ENCODE results near the gene AUTS2. TPM values are rescaled to one million over a fixed set of nuclear protein-coding genes. Genes with fewer than 3 reads are reported as not detected.

Gene AUTS2
- total and polyA plus RNA-seq, 2 of the 8 experiments (the other 6 are each of a cell fraction or from before 2014, with no cell fraction given) = 25.9 to 101 TPM

DNA sequence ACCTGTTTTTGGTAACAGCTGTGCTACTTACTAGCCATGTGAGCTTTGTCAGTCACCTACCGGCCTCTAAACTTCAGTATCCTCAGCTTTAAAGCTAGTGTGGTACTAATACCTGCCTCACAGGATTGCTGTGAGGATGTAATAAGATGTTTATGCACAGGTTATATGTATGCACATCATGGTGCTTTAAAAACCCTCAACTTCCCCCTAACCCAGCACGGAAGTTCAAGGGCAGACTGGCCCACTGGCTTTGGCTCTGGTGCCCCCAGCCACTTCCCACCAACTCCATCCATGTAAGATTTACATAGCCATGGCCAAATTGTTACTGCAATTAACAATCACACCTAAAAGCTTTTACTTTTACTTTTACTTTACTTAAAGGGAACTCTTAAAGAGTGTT, 857.6 kb downstream of the AUTS2 start:
- CTCF ChIA-PET (ENCODE audit: partially characterized antibody) = interaction anchor here (0.7 kb wide), 1 partner anchor 7 kb away, joined by 3 read pairs; no protein-coding TSS in a partner anchor
- Histone ChIP-seq H4K5ac (ENCODE audit: insufficient read length, low read depth, low read length) (no peak overlapping the region), H2BK5ac (ENCODE audit: low read depth, low read length) (no peak overlapping the region), H3K18ac (ENCODE audit: extremely low read depth, low read length) (no peak overlapping the region), H3K4ac (replicated peaks; ENCODE audit: insufficient read length, low read depth, low read length) (no peak overlapping the region), H3K27ac (ENCODE audit: low read depth, low read length) (no peak overlapping the region), H2AK5ac (ENCODE audit: low read depth, low read length) (no peak overlapping the region), H3K14ac (ENCODE audit: insufficient read length) (no peak overlapping the region), H3K9me3 (ENCODE audit: insufficient read depth in 2 of 2, low read depth in 1 of 2, low read length in 1 of 2) (no peaks in the 10 kb centered on the region), H2BK12ac (ENCODE audit: low read depth, low read length) (no peak overlapping the region), H4K8ac (ENCODE audit: extremely low read depth, insufficient read depth, low read length) (no peak overlapping the region), H4K20me1 (replicated peaks in 1 of 2; ENCODE audit: control insufficient read depth in 1 of 2, insufficient read depth in 2 of 2, low read length in 2 of 2) (no peaks in the 10 kb centered on the region), H2BK15ac (ENCODE audit: low read length) (no peak overlapping the region), H3K27me3 (replicated peaks in 1 of 4; ENCODE audit: control insufficient read depth in 3 of 4, extremely low read depth in 1 of 4, insufficient read depth in 3 of 4, low read length in 3 of 4) (no peaks in the 10 kb centered on the region), H3K4me2 (ENCODE audit: insufficient read depth in 1 of 2, low read depth in 2 of 2, low read length in 2 of 2) (no peak overlapping the region), H3K56ac (replicated peaks; ENCODE audit: insufficient read length, low read depth, low read length) (no peak overlapping the region), H3K4me1 (replicated peaks in 1 of 4; ENCODE audit: control insufficient read depth in 3 of 4, insufficient read depth in 4 of 4, low read length in 3 of 4) (no peaks in the 10 kb centered on the region), H2BK120ac (replicated peaks; ENCODE audit: low read depth, low read length) (no peak overlapping the region), H3K9ac (replicated peaks in 1 of 4; ENCODE audit: extremely low read depth in 1 of 4, low read depth in 3 of 4, low read length in 3 of 4) (no peak overlapping the region), H3K23me2 (ENCODE audit: low read depth, low read length) (no peaks in the 10 kb centered on the region), H2BK20ac (ENCODE audit: low read length) (no peak overlapping the region), H2AFZ (ENCODE audit: low read length) (no peak overlapping the region), H3K4me3 (ENCODE audit: extremely low read depth in 1 of 4, insufficient read depth in 2 of 4, low read depth in 3 of 4, low read length in 4 of 4) (no peak overlapping the region), H3K36me3 (ENCODE audit: control insufficient read depth in 2 of 4, insufficient read depth in 4 of 4, low read length in 3 of 4) (no peaks in the 10 kb centered on the region), H3K23ac (ENCODE audit: insufficient read length) (no peak overlapping the region), H3K79me2 (ENCODE audit: control insufficient read depth in 1 of 2, insufficient read depth in 2 of 2, low read length in 2 of 2) (no peaks in the 10 kb centered on the region), H4K91ac (replicated peaks; ENCODE audit: insufficient read length, low read length) (no peak overlapping the region), H3K79me1 (ENCODE audit: low read depth, low read length) (no peaks in the 10 kb centered on the region)
- POLR2A ChIA-PET (ENCODE audit: partially characterized antibody) = no interaction called here
- FAIRE-seq = no peak
- DNase-seq (ENCODE audit: low read depth in 1 of 2, low spot score in 2 of 2) = no peak
- 94% methylated on average over 2 of the region's 2 CpGs; no CpG with 5 or more reads in 1 of the 2 experiments for WGBS, 2 experiments (ENCODE audit: extremely low coverage in 1 of 2, insufficient coverage in 1 of 2, insufficient read length in 1 of 2, insufficient replicate concordance in 2 of 2, low coverage in 1 of 2, low lambda C conversion rate in 2 of 2, missing lambda C conversion rate in 1 of 2)
- TF ChIP-seq TBP (IDR thresholded peaks at IDR 0.05; ENCODE audit: low read depth, low read length) (no peak), CHD2 (IDR thresholded peaks at IDR 0.05; ENCODE audit: low read length) (no peak), PHF8 (conservative IDR thresholded peaks at IDR 0.05; ENCODE audit: low read depth, low read length) (no peak), BCL11A (IDR thresholded peaks at IDR 0.05; ENCODE audit: low read depth in 2 of 2, low read length in 2 of 2) (no peak), SP2 (IDR thresholded peaks at IDR 0.05; ENCODE audit: low read length) (no peak), CREB1 (IDR thresholded peaks at IDR 0.05) (no peak), POU5F1 (IDR thresholded peaks at IDR 0.05; ENCODE audit: low read depth, low read length) (no peak), SIN3A (conservative IDR thresholded peaks at IDR 0.05 in 1 of 2, IDR thresholded peaks at IDR 0.05 in 1 of 2; ENCODE audit: low read depth in 1 of 2, low read length in 2 of 2) (no peak), BACH1 (IDR thresholded peaks at IDR 0.05; ENCODE audit: low read length) (no peak), JUN (IDR thresholded peaks at IDR 0.05; ENCODE audit: low read depth, low read length) (no peak), CBX5 (IDR thresholded peaks at IDR 0.05; ENCODE audit: low read depth, low read length) (no peak)
- TF ChIP-seq, protein P1, sequence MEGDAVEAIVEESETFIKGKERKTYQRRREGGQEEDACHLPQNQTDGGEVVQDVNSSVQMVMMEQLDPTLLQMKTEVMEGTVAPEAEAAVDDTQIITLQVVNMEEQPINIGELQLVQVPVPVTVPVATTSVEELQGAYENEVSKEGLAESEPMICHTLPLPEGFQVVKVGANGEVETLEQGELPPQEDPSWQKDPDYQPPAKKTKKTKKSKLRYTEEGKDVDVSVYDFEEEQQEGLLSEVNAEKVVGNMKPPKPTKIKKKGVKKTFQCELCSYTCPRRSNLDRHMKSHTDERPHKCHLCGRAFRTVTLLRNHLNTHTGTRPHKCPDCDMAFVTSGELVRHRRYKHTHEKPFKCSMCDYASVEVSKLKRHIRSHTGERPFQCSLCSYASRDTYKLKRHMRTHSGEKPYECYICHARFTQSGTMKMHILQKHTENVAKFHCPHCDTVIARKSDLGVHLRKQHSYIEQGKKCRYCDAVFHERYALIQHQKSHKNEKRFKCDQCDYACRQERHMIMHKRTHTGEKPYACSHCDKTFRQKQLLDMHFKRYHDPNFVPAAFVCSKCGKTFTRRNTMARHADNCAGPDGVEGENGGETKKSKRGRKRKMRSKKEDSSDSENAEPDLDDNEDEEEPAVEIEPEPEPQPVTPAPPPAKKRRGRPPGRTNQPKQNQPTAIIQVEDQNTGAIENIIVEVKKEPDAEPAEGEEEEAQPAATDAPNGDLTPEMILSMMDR (IDR thresholded peaks at IDR 0.05; ENCODE audit: control extremely low read depth in 1 of 3, insufficient read depth in 1 of 3, low read depth in 1 of 3, low read length in 3 of 3) = no peak
